Activated T-helper 17 cell treated with anti-CD3 and anti-CD28 coated beads, Interleukin-2, amount 50 U/mL, for 72 hours (primary cell): Measurements from ENCODE around the gene GAB3. TPM values are rescaled to one million over a fixed set of nuclear protein-coding genes. Genes with fewer than 3 reads are reported as not detected.
"Not testable (repeated sequence)": the region's sequence is repeated elsewhere in the genome, so short reads cannot be mapped to it uniquely, and the experiment has no call there.

Experiments used
- ATAC-seq: fragments of 150-1000 bp; cut with Tn5 transposase; replicated peaks from 2 replicates; pipeline ENCODE4 v1.10.0; 2021; ENCODE audit warnings: mild to moderate bottlenecking, moderate library complexity
- H3K27ac Mint-ChIP-seq: one replicate; pipeline ENCODE4 v1.8.0; 2022; ENCODE audit warnings: mixed read lengths
- H3K27me3 Mint-ChIP-seq: one replicate; pipeline ENCODE4 v1.8.0; 2022; ENCODE audit warnings: mixed read lengths
- H3K36me3 Mint-ChIP-seq: one replicate; pipeline ENCODE4 v1.8.0; 2022; ENCODE audit warnings: low read depth, mild to moderate bottlenecking, mixed read lengths
- H3K4me1 Mint-ChIP-seq: one replicate; pipeline ENCODE4 v1.8.0; 2022; ENCODE audit warnings: mixed read lengths
- H3K4me3 Mint-ChIP-seq: one replicate; pipeline ENCODE4 v1.8.0; 2022; ENCODE audit warnings: mild to moderate bottlenecking, mixed read lengths
- H3K9me3 Mint-ChIP-seq: one replicate; pipeline ENCODE4 v1.8.0; 2022; ENCODE audit warnings: mixed read lengths
- total RNA-seq, 2 donors: library from RNA; stranded (reverse); gene quantifications; one replicate each; pipeline ENCODE4 v1.2.3, GENCODE V29; 2022

Gene GAB3
- total RNA-seq, 2 donors from 2014 or later, result 12.1 to 13.5 TPM

DNA sequence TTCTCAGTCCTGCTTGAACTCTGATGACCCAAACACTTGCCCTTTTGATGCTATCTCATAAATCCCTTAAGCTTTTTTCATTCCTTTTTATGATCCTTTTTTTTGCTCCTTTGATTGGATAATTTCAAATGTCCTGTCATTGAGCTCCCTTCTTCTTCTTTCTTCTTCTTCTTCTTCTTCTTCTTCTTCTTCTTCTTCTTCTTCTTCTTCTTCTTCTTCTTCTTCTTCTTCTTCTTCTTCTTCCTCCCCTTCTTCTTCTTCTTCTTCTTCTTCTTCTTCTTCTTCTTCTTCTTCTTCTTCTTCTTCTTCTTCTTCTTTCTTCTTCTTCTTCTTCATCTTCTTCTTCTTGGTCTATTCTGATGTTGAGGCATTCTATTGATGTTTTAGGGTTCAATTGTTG is 78.8 kb downstream of the GAB3 start:
- H3K27ac Mint-ChIP-seq, H3K4me1 Mint-ChIP-seq, H3K4me3 Mint-ChIP-seq, ATAC-seq, H3K27me3 Mint-ChIP-seq: not testable (repeated sequence)
- Mint-ChIP-seq H3K36me3 (peaks cover 20% of the 10 kb centered on the region), H3K9me3 (peaks cover 17% of the 10 kb centered on the region)

- not testable (repeated sequence) for ATAC-seq
Observed at GRCh38 chrX:154670848-154671247, 80.0 kb downstream of the GAB3 start.

DNA sequence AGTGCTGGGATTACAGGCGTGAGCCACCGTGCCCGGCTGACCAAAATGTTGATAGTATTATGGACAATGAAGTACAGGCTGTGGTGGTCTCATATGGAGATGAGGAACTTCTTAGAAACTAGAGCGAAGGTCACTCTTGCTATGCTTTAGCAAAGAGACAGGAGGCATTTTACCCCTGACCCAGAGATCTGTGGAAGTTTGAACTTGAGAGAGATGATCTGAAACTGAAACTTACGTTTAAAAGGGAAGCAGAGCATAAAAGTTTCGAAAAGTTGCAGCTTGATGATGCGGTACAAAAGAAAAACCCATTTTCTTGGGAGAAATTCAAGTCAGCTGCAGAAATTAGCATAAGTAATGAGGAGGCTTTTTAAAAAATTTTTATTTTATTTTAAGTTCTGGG is 89.0 kb downstream of the GAB3 start:
- peaks cover 4% of the 10 kb centered on the region for H3K9me3 Mint-ChIP-seq
- H3K4me1 Mint-ChIP-seq, result peaks cover 4% of the 10 kb centered on the region
- ATAC-seq, result no peak
- no peaks in the 10 kb centered on the region for H3K36me3 Mint-ChIP-seq
- no peaks in the 10 kb centered on the region for H3K27me3 Mint-ChIP-seq
- H3K27ac Mint-ChIP-seq, result no peak overlapping the region
- H3K4me3 Mint-ChIP-seq, result no peak overlapping the region

More at GRCh38 chrX:154670848-154671247, 80.0 kb downstream of the GAB3 start:
- H3K4me1 Mint-ChIP-seq, H3K4me3 Mint-ChIP-seq, H3K27ac Mint-ChIP-seq, H3K27me3 Mint-ChIP-seq: not testable (repeated sequence)
- Mint-ChIP-seq H3K36me3 (peaks cover 14% of the 10 kb centered on the region), H3K9me3 (peaks cover 17% of the 10 kb centered on the region)

- H3K27me3 Mint-ChIP-seq, result no peaks in the 10 kb centered on the region
- H3K4me3 Mint-ChIP-seq, result no peak overlapping the region
- no peak overlapping the region for H3K27ac Mint-ChIP-seq
- H3K9me3 Mint-ChIP-seq, result peaks cover 4% of the 10 kb centered on the region
- ATAC-seq, result peak; percentile 81
- H3K4me1 Mint-ChIP-seq, result peaks cover 4% of the 10 kb centered on the region
- H3K36me3 Mint-ChIP-seq, result no peaks in the 10 kb centered on the region
Observed at GRCh38 chrX:154661170-154661569, 89.7 kb downstream of the GAB3 start.

DNA sequence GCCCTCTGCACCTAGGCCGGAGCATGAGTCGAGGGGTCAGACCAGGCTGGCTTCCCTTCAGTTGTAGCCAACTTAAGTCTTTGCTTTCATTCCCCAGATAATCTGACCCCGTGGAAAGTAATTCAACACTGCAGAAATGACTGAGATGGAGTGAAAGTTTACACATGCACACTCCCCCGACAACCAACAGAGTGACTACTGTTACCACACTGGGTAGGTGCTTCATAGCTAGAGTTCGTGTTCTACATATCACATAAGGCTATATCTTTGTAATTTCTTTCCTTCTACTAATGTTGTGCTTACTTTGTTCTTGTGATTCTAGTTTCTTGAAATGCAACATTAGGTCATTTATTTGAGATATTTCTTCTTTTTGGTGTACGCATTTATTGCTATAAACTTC is 90.3 kb downstream of the GAB3 start:
- no peaks in the 10 kb centered on the region for H3K27me3 Mint-ChIP-seq
- H3K9me3 Mint-ChIP-seq, result peaks cover 4% of the 10 kb centered on the region
- no peak overlapping the region for H3K27ac Mint-ChIP-seq
- H3K4me3 Mint-ChIP-seq, result no peak overlapping the region
- H3K36me3 Mint-ChIP-seq, result no peaks in the 10 kb centered on the region
- peaks cover 4% of the 10 kb centered on the region for H3K4me1 Mint-ChIP-seq
- ATAC-seq, result peak; percentile 86

- ATAC-seq, result no peak
- Mint-ChIP-seq H3K27ac (no peak overlapping the region), H3K4me1 (peaks cover 4% of the 10 kb centered on the region), H3K27me3 (no peaks in the 10 kb centered on the region), H3K4me3 (no peak overlapping the region), H3K9me3 (peaks cover 4% of the 10 kb centered on the region), H3K36me3 (no peaks in the 10 kb centered on the region)
Observed at GRCh38 chrX:154658957-154659356, 91.9 kb downstream of the GAB3 start.

- peaks cover 4% of the 10 kb centered on the region for H3K4me1 Mint-ChIP-seq
- H3K27ac Mint-ChIP-seq, result no peak overlapping the region
- no peak overlapping the region for H3K4me3 Mint-ChIP-seq
- H3K36me3 Mint-ChIP-seq, result no peaks in the 10 kb centered on the region
- no peaks in the 10 kb centered on the region for H3K9me3 Mint-ChIP-seq
- no peak for ATAC-seq
- H3K27me3 Mint-ChIP-seq, result no peaks in the 10 kb centered on the region
Observed at GRCh38 chrX:154658187-154658586, 92.7 kb downstream of the GAB3 start.

DNA sequence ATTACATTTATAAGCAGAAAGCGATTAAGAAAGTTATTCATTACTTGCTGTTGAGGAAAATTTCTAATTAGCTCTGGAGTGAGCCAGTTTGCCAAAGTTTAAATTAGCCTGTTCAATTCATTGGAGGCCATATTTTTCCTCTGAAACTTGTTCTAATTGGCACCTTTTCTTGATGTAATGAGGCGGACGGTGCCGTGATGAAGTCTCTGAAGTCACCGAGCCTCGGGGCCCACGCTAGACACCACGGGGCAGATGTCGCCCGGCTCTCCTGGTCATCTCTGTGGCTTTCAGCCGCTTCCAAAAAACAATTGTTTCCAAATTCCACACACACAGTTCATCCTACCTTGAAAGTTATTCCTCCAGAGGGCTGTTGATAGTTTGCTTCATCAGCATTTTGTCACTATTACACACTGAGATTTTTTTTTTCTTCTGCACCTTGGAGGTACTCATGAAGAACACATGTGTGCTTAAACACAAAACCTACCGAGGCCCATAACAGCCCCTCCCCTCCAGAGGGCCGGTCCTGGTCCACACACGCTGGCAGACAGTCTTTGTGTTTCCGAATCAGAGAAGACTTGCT is 93.6 kb downstream of the GAB3 start:
- Mint-ChIP-seq H3K36me3 (no peaks in the 10 kb centered on the region), H3K4me3 (no peak overlapping the region), H3K27ac (no peak overlapping the region), H3K27me3 (no peaks in the 10 kb centered on the region), H3K4me1 (peaks cover 4% of the 10 kb centered on the region), H3K9me3 (no peaks in the 10 kb centered on the region)
- no peak for ATAC-seq

DNA sequence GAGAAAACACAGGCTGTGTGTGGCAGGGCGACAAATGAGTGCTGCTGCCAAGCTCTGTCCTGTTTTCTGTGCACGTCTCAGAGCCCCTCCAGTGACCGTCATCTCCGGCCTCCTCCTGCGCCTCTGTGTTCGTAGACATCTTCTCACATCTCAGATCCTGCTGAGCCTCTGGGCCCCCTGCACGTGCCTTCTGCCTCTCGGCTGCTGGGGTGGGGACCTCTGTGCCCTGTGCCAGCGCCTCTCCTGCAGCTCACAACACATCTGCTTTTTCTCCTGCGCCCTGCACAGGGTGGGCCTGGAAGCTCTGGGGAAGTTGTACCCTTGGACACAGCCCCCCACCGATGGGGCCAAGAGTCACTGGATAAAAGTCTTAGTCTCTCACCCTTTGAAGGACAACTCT is 95.1 kb downstream of the GAB3 start:
- Mint-ChIP-seq H3K27ac (no peak overlapping the region), H3K27me3 (no peaks in the 10 kb centered on the region), H3K4me1 (no peaks in the 10 kb centered on the region), H3K9me3 (no peaks in the 10 kb centered on the region), H3K36me3 (no peaks in the 10 kb centered on the region), H3K4me3 (no peak overlapping the region)
- ATAC-seq, result no peak

DNA sequence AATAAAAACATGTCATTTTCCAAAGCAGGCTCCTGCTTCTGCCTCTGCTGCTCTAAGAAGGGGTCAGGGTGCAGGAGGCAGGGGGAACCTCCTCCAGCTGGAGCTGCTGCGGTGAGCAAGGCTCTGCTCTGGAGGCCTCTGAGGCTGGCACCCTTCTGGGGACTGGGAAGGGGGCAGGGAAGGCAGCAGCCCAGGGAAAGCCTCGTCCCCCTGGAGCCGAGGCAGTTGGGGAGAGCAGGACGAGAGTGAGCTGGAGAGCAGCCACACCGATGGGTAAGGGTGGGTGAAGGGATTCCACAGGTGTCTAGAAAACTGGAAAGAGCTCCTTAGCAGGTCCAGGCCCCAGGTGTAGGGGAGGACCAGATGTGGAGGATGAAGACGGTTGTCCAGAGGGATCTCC is 95.5 kb downstream of the GAB3 start:
- Mint-ChIP-seq H3K27ac (no peak overlapping the region), H3K27me3 (no peaks in the 10 kb centered on the region), H3K4me1 (no peaks in the 10 kb centered on the region), H3K4me3 (no peak overlapping the region), H3K36me3 (no peaks in the 10 kb centered on the region), H3K9me3 (no peaks in the 10 kb centered on the region)
- ATAC-seq, result no peak

- Mint-ChIP-seq H3K4me1 (no peaks in the 10 kb centered on the region), H3K27ac (no peak overlapping the region)
Observed at GRCh38 chrX:154654925-154655324, 96.0 kb downstream of the GAB3 start.

DNA sequence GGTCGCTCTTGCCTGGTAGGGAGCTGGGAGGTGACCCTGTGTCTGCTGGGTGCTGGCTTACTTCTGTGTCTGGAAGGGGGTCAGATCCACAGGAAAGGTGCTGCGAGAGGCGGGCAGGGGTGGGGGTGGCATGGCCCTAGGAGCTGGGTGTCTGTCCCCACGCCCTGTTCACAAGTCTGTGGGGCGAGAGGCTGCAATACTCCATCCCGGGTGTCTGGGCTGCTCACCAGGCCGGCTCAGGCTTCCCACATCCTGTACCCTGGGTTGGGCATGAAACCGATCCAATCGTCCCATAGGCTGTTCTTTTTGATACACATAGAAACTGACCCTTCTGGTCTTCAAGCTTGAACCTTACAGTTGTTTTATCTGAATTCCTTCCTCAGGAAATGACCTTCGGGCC is 96.5 kb downstream of the GAB3 start:
- ATAC-seq, result no peak
- no peaks in the 10 kb centered on the region for H3K9me3 Mint-ChIP-seq
- H3K27me3 Mint-ChIP-seq, result no peaks in the 10 kb centered on the region
- no peak overlapping the region for H3K4me3 Mint-ChIP-seq
- no peak overlapping the region for H3K27ac Mint-ChIP-seq
- no peaks in the 10 kb centered on the region for H3K4me1 Mint-ChIP-seq
- H3K36me3 Mint-ChIP-seq, result no peaks in the 10 kb centered on the region

More at GRCh38 chrX:154654925-154655324, 96.0 kb downstream of the GAB3 start:
- no peak for ATAC-seq
- no peaks in the 10 kb centered on the region for H3K9me3 Mint-ChIP-seq
- H3K4me3 Mint-ChIP-seq, result no peak overlapping the region
- H3K27me3 Mint-ChIP-seq, result no peaks in the 10 kb centered on the region
- H3K36me3 Mint-ChIP-seq, result no peaks in the 10 kb centered on the region

- not testable (repeated sequence) for ATAC-seq, H3K4me3 Mint-ChIP-seq, H3K4me1 Mint-ChIP-seq, H3K27ac Mint-ChIP-seq, H3K9me3 Mint-ChIP-seq, H3K36me3 Mint-ChIP-seq, H3K27me3 Mint-ChIP-seq
Observed at GRCh38 chrX:154653413-154653812, 97.5 kb downstream of the GAB3 start, which contains the start of gene CTAG2. CTAG2 (minus strand) TSS chrX:154653579; CDS start chrX:154653515, 64 bp downstream.

- H3K27me3 Mint-ChIP-seq, result no peaks in the 10 kb centered on the region
- H3K27ac Mint-ChIP-seq, result no peak overlapping the region
- H3K36me3 Mint-ChIP-seq, result no peaks in the 10 kb centered on the region
- no peak for ATAC-seq
- H3K9me3 Mint-ChIP-seq, result no peaks in the 10 kb centered on the region
- H3K4me1 Mint-ChIP-seq, result no peaks in the 10 kb centered on the region
- H3K4me3 Mint-ChIP-seq, result no peak overlapping the region
Observed at GRCh38 chrX:154653048-154653401, 97.9 kb downstream of the GAB3 start.

GRCh38 chrX:154652311-154653047 is 98.4 kb downstream of the GAB3 start:
- no peak for ATAC-seq
- H3K27ac Mint-ChIP-seq, result no peak overlapping the region
- no peaks in the 10 kb centered on the region for H3K27me3 Mint-ChIP-seq
- no peaks in the 10 kb centered on the region for H3K36me3 Mint-ChIP-seq
- H3K9me3 Mint-ChIP-seq, result no peaks in the 10 kb centered on the region
- H3K4me1 Mint-ChIP-seq, result no peaks in the 10 kb centered on the region
- H3K4me3 Mint-ChIP-seq, result no peak overlapping the region
